ENCODE data around the gene PCDHA7.
"Not testable (repeated sequence)": the region's sequence is repeated elsewhere in the genome, so short reads cannot be mapped to it uniquely, and the experiment has no call there.

Gene PCDHA7

GRCh38 chr5:140857177-140857986 lies 23.3 kb downstream of the PCDHA7 start:
- in situ Hi-C loops (cut with MboI; ENCODE audit: low sequenced_read_pairs) = no loop called here

- in situ Hi-C loops (cut with MboI; ENCODE audit: low sequenced_read_pairs) = no loop called here
These were observed 23.8 kb downstream of the PCDHA7 start for GRCh38 chr5:140857987-140858240.

- in situ Hi-C loops (cut with MboI; ENCODE audit: low sequenced_read_pairs) = no loop called here
These were observed 28.6 kb downstream of the PCDHA7 start for GRCh38 chr5:140862441-140863295.

GRCh38 chr5:140868721-140869554 lies 34.9 kb downstream of the PCDHA7 start, which contains the start of gene PCDHA11:
Gene PCDHA11 (plus strand): TSS chr5:140868957. CDS start chr5:140869104, 147 bp downstream.
- in situ Hi-C loops (cut with MboI; ENCODE audit: low sequenced_read_pairs) = no loop called here

GRCh38 chr5:140869555-140869886 lies 35.5 kb downstream of the PCDHA7 start:
- in situ Hi-C loops (cut with MboI; ENCODE audit: low sequenced_read_pairs) = no loop called here

GRCh38 chr5:140870221-140871201 lies 36.4 kb downstream of the PCDHA7 start:
- in situ Hi-C loops (cut with MboI; ENCODE audit: low sequenced_read_pairs) = no loop called here

GRCh38 chr5:140875085-140876065 lies 41.3 kb downstream of the PCDHA7 start, which contains the start of gene PCDHA12:
Gene PCDHA12 (plus strand): TSS chr5:140875308. CDS start chr5:140875473, 165 bp downstream.
- in situ Hi-C loops (cut with MboI; ENCODE audit: low sequenced_read_pairs) = no loop called here

- in situ Hi-C loops (cut with MboI; ENCODE audit: low sequenced_read_pairs) = not testable (repeated sequence)
These were observed 42.6 kb downstream of the PCDHA7 start for GRCh38 chr5:140876541-140877261.

GRCh38 chr5:140877262-140877581 lies 43.2 kb downstream of the PCDHA7 start:
- in situ Hi-C loops (cut with MboI; ENCODE audit: low sequenced_read_pairs) = no loop called here

- in situ Hi-C loops (cut with MboI; ENCODE audit: low sequenced_read_pairs) = no loop called here
These were observed 48.0 kb downstream of the PCDHA7 start, which contains the start of gene PCDHA13 for GRCh38 chr5:140881889-140882590. Gene PCDHA13 (plus strand): TSS chr5:140882124. CDS start chr5:140882269, 145 bp downstream.

GRCh38 chr5:140882591-140882899 lies 48.5 kb downstream of the PCDHA7 start:
- in situ Hi-C loops (cut with MboI; ENCODE audit: low sequenced_read_pairs) = no loop called here

- in situ Hi-C loops (cut with MboI; ENCODE audit: low sequenced_read_pairs) = no loop called here
These were observed 49.3 kb downstream of the PCDHA7 start for GRCh38 chr5:140883373-140883772.

- in situ Hi-C loops (cut with MboI; ENCODE audit: low sequenced_read_pairs) = no loop called here
These were observed 50.0 kb downstream of the PCDHA7 start for GRCh38 chr5:140883927-140884697.
